Lung (tissue), 12 donors: Measurements from ENCODE around the gene NEUROD6. TPM values are rescaled to one million over a fixed set of nuclear protein-coding genes. Genes with fewer than 3 reads are reported as not detected.

Experiments used
- ATAC-seq: fragments of 200-7000 bp; cut with Tn5 transposase; one replicate; pipeline ENCODE4 v1.9.1; 2020; ENCODE audit warnings: moderate number of reproducible peaks; ENCODE audit not compliant: insufficient read depth, low FRiP score
- DNase-seq, 3 donors: peaks; one replicate each; pipeline ENCODE4 v3.0.0-alpha.2; 2013 to 2017
- H3K27ac ChIP-seq, 2 donors: one replicate each; pipeline ENCODE4 v1.5.1; 2013; ENCODE audit warnings: mild to moderate bottlenecking in 2 of 2, moderate library complexity in 2 of 2, control low read depth in 1 of 2, inconsistent platforms in 1 of 2, low read depth in 1 of 2, low read length in 1 of 2
- H3K27me3 ChIP-seq, 3 donors: one replicate each; pipeline ENCODE4 v1.5.1; 2013; ENCODE audit warnings: low read length in 2 of 3; ENCODE audit not compliant: control insufficient read depth in 3 of 3, insufficient read depth in 3 of 3
- H3K36me3 ChIP-seq, 4 donors: one replicate each; pipeline ENCODE4 v1.5.1; 2013; ENCODE audit warnings: low read length in 4 of 4, mild to moderate bottlenecking in 1 of 4, moderate library complexity in 1 of 4; ENCODE audit not compliant: control insufficient read depth in 4 of 4, insufficient read depth in 4 of 4
- H3K4me1 ChIP-seq, 5 donors: one replicate each; pipeline ENCODE4 v1.5.1; 2013; ENCODE audit warnings: low read length in 5 of 5, mild to moderate bottlenecking in 2 of 5, moderate library complexity in 1 of 5; ENCODE audit not compliant: control insufficient read depth in 5 of 5, insufficient read depth in 5 of 5
- H3K4me3 ChIP-seq: one replicate; pipeline ENCODE4 v1.5.1; 2013; ENCODE audit warnings: mild to moderate bottlenecking, control low read depth, moderate library complexity
- H3K9ac ChIP-seq, 2 donors: one replicate each; pipeline ENCODE4 v1.5.1; 2013; ENCODE audit warnings: low read length in 2 of 2, control low read depth in 1 of 2; ENCODE audit not compliant: insufficient read depth in 1 of 2
- H3K9me3 ChIP-seq, 4 donors: one replicate each; pipeline ENCODE4 v1.5.1; 2013; ENCODE audit warnings: low read length in 3 of 4, mild to moderate bottlenecking in 1 of 4, moderate library complexity in 1 of 4; ENCODE audit not compliant: control insufficient read depth in 4 of 4, insufficient read depth in 3 of 4
- WGBS, 2 donors: extraction: QIAGEN DNeasy Blood & Tissue Kit; methylation state at CpG; one replicate each; pipeline ENCODE4 v1.1.7; 2013; 5-methylcytosine and 5-hydroxymethylcytosine counted together
- polyA plus RNA-seq, 2 donors: library from polyadenylated mRNA; stranded (reverse); fragments of 200-250 nt; gene quantifications; one replicate each; pipeline ENCODE4 v1.2.1, GENCODE V29; 2013
- total RNA-seq, 2 donors: library from RNA; depleted of rRNA in 1 of 2; stranded (reverse); fragments of >200 nt in 1 of 2; gene quantifications; one replicate each; pipeline ENCODE4 v1.2.1, GENCODE V29; 2014 to 2021
- TF ChIP-seq, protein P1 (sequence below): IDR thresholded peaks from 2 replicates; pipeline ENCODE4 v1.5.1; 2012; ENCODE audit warnings: mild to moderate bottlenecking; ENCODE audit errors: control extremely low read depth, extremely low read depth
- donor health status: control.
- donor health status: control.
- donor health status: Bipolar disorder and iron deficiency.
- donor health status: healthy.
- donor health status: DM: yes; HTN: yes; CAD: no.

The NEUROD6 gene
- total and polyA plus RNA-seq, 4 donors: not detected

DNA sequence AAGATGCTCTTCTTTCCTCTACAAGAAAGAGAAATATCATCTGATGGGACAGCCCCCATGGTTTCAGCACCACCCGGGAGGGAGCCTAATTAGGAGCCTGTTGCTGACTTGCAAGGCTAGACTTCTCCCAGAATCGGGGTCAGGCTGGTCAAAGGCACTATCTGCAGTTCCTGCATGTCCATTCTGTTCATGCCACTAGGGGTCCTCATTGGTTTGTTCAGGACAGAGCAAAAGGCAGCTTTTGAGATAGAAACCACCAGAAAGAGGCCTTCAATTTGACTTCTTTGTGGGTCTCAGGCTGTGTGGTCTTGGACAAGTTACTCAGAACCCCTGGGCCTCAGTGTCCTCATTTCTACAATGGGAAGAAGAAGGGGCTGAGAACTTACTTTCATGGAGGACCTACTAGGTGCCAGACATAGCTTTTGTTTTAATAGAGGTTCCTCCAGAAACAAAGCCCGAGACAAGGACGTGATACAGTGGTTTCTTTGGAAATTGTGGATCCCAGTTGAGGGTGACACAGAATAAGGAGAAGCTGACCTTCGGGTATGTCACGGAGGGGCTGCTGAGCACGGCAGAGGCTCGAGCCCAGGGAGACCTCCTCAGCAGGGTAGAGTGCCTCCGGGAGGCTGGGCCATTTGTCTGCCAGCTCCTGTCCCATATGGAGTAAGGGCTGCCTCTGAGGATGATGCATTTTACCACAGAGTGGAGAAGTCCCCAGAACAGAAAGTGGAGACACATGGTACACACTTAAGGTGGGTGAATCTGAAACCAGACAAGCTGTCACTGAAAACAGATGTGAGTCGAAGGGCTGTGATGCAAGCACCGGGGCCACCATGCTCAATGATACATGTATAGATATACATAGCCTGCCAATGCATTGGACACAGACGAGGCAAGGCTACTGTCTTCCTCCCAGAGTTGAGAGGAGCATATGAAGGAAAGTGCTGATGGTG lies 33.1 kb upstream of the NEUROD6 start:
- WGBS, 2 donors: 73 to 74% methylated on average over 12 of the region's 12 CpGs

DNA sequence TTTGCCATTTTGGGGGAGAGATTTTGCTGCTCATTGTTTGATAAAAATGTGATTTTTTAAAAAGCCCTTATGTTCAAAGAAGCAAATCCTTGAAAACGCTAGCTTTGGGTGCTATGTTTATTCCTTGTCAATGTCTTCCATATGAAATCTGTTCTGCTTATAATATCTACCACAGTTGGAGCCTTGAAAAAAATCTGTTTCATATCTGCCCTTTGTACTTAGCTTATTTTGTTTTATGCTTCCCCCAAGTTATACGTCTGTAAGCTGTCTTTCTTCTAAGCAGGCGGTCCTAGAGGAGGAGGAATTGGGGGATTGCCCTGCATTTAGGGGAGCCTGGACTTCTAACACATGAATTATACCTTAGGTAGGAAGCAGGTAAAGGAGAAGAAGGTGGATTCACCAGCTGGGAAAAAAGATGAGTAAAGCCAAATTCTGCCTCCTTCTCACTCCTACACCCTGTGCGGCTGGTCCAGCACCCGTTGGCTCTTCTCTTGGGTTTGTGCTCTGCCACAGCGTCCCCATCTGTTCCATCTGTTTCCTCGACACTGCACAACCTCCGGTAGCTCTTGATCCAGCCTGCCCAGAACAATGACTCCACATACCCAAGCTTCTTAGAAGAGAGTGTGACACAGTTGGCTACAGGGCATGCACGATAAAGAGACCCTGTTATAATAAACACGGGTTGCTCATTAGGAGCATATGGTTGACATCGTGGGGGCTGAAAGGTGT lies 31.9 kb upstream of the NEUROD6 start:
- Histone ChIP-seq H3K4me3 (no peak overlapping the region), H3K9me3 (peaks cover 0 to 2% (median 0%) of the 10 kb centered on the region in 4 donors), H3K36me3 (no peaks in the 10 kb centered on the region), H3K4me1 (peaks cover 0 to 20% (median 0%) of the 10 kb centered on the region in 5 donors), H3K27me3 (no peaks in the 10 kb centered on the region), H3K27ac (no peak overlapping the region), H3K9ac (no peak overlapping the region)
- WGBS, 2 donors: 80% methylated on average over 11 of the region's 11 CpGs
- ATAC-seq: no peak
- DNase-seq: no peak
- TF ChIP-seq, protein P1, sequence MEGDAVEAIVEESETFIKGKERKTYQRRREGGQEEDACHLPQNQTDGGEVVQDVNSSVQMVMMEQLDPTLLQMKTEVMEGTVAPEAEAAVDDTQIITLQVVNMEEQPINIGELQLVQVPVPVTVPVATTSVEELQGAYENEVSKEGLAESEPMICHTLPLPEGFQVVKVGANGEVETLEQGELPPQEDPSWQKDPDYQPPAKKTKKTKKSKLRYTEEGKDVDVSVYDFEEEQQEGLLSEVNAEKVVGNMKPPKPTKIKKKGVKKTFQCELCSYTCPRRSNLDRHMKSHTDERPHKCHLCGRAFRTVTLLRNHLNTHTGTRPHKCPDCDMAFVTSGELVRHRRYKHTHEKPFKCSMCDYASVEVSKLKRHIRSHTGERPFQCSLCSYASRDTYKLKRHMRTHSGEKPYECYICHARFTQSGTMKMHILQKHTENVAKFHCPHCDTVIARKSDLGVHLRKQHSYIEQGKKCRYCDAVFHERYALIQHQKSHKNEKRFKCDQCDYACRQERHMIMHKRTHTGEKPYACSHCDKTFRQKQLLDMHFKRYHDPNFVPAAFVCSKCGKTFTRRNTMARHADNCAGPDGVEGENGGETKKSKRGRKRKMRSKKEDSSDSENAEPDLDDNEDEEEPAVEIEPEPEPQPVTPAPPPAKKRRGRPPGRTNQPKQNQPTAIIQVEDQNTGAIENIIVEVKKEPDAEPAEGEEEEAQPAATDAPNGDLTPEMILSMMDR: no peak

More for the DNA sequence above, 33.1 kb upstream of the NEUROD6 start:
- Histone ChIP-seq H3K27me3 (no peaks in the 10 kb centered on the region), H3K36me3 (no peaks in the 10 kb centered on the region), H3K4me1 (peaks cover 0 to 20% (median 0%) of the 10 kb centered on the region in 5 donors), H3K27ac (no peak overlapping the region), H3K9ac (no peak overlapping the region), H3K9me3 (peaks cover 0 to 2% (median 0%) of the 10 kb centered on the region in 4 donors), H3K4me3 (no peak overlapping the region)
- DNase-seq: peak; percentile 60 to 87 (median 75)
- peak; percentile 61 for ATAC-seq
- TF ChIP-seq, protein P1: no peak

DNA sequence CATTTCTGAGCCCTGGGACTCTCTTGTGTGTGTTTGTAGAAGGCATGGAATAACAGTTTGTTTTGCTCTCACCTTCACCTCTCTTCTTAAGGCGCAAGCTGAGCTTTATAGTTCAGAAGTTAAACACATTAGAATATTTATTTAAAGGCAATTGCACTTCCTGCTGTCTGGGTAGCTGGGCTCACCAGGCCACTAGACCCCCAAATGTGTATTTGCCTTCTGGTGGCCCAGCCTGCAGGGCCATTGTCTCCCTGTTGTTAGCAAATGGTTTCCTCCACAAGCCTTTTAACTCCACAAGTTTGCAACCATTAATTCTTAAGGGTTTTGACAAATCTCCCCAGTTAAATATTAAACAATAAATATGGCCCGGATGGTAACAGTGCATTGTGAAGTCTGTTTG lies 31.1 kb upstream of the NEUROD6 start:
- Histone ChIP-seq H3K27ac (no peak overlapping the region), H3K9ac (no peak overlapping the region), H3K9me3 (peaks cover 0 to 4% (median 0%) of the 10 kb centered on the region in 4 donors), H3K27me3 (no peaks in the 10 kb centered on the region), H3K4me3 (no peak overlapping the region), H3K4me1 (peaks cover 0 to 20% (median 0%) of the 10 kb centered on the region in 5 donors), H3K36me3 (no peaks in the 10 kb centered on the region)
- TF ChIP-seq, protein P1: no peak
- peak in 2 of 3 donors; percentile 14 to 32 for DNase-seq
- ATAC-seq: no peak
- WGBS, 2 donors: 51 to 60% methylated on average over 2 of the region's 2 CpGs
